Erythroblast (primary cell): ENCODE data around the gene TRIM7.

Experiments
- GATA1 ChIP-seq: IDR thresholded peaks from 2 replicates; pipeline ENCODE4 v1.6.1; 2011; ENCODE audit warnings: low read depth, mild to moderate bottlenecking, control low read depth, low read length, moderate library complexity
- POLR2A ChIP-seq: IDR thresholded peaks from 2 replicates; pipeline ENCODE4 v1.6.1; 2011; ENCODE audit warnings: mild to moderate bottlenecking, low read length

DNA sequence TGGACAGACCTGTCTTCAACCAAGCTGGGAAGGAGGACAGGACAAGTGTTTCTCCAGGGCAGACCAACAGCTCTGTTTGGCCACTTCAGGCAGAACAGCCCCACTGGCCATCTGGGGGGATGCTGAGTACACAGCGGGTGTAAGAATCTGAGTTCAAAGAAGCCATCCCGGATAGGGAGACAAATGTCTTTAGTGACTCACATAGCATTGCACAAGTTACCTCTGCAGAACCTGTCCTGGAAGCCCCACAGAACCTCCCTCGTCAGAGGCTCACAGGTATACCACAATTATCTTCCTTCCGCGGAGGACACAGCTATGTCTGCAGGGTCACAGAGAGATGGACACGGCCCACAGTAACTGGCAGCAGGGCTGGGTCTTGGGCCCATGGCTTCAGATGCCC is 55.6 kb downstream of the TRIM7 start:
- TF ChIP-seq POLR2A (no peak), GATA1 (no peak)
